Spleen (tissue), 7 donors: ENCODE measurements around the gene HADH.

Experiments used
- POLR2A ChIP-seq, 3 donors: fragments of 450-650 bp; IDR thresholded peaks; one replicate each; pipeline ENCODE4 v1.5.1; 2017; ENCODE audit warnings: antibody characterized with exemption in 3 of 3, mild to moderate bottlenecking in 1 of 3
- POLR2AphosphoS5 ChIP-seq, 3 donors: sonication (generic); formaldehyde crosslinking; IDR thresholded peaks; one replicate each; pipeline ENCODE4 v1.5.1; 2017; ENCODE audit warnings: antibody characterized with exemption in 3 of 3
- TF ChIP-seq, protein P1 (sequence below), 11 experiments: fragments of 200-600 bp in 7 of 11; fragments of 450-650 bp in 4 of 11; sonication (generic) in 4 of 11; IDR thresholded peaks in 8 of 11; conservative IDR thresholded peaks in 3 of 11; 1 replicate in 7 of 11; 2 replicates in 4 of 11; pipeline versions ENCODE4 v1.4.0 to v1.8.0; 2016 to 2021; ENCODE audit warnings: antibody characterized with exemption in 11 of 11, inconsistent platforms in 4 of 11, mild to moderate bottlenecking in 1 of 11
- donor health status: DM: no; HTN: no; CAD: no; lungs with moderate emphysema.
- donor health status: DM: no; HTN: no; CAD: no.
- donor health status: DM: no; HTN: no; CAD: no.

- TF ChIP-seq, protein P1, sequence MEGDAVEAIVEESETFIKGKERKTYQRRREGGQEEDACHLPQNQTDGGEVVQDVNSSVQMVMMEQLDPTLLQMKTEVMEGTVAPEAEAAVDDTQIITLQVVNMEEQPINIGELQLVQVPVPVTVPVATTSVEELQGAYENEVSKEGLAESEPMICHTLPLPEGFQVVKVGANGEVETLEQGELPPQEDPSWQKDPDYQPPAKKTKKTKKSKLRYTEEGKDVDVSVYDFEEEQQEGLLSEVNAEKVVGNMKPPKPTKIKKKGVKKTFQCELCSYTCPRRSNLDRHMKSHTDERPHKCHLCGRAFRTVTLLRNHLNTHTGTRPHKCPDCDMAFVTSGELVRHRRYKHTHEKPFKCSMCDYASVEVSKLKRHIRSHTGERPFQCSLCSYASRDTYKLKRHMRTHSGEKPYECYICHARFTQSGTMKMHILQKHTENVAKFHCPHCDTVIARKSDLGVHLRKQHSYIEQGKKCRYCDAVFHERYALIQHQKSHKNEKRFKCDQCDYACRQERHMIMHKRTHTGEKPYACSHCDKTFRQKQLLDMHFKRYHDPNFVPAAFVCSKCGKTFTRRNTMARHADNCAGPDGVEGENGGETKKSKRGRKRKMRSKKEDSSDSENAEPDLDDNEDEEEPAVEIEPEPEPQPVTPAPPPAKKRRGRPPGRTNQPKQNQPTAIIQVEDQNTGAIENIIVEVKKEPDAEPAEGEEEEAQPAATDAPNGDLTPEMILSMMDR (IDR thresholded peaks at IDR 0.05 in 8 of 11, conservative IDR thresholded peaks at IDR 0.05 in 3 of 11), result no peak
- TF ChIP-seq POLR2A (IDR thresholded peaks at IDR 0.05) (no peak), POLR2AphosphoS5 (IDR thresholded peaks at IDR 0.05) (no peak)
Measured at GRCh38 chr4:107956011-107956410, 33.7 kb upstream of the HADH start.
